NCI-H526 (cell line): ENCODE results near the gene CELF6.
"Not testable (repeated sequence)": the region's sequence is repeated elsewhere in the genome, so short reads cannot be mapped to it uniquely, and the experiment has no call there.

Experiments used
- DNase-seq, 2 experiments: peaks; one replicate each; lab custom pipeline; 2025; lab: John Stamatoyannopoulos, UW

Gene CELF6

GRCh38 chr15:72315706-72316370 lies 4.1 kb downstream of the CELF6 start:
- DNase-seq = peak in 1 of 2 experiments; percentile 27

- no peak for DNase-seq
Observed at GRCh38 chr15:72313881-72314280, 6.1 kb downstream of the CELF6 start.

- no peak for DNase-seq
Observed at GRCh38 chr15:72313448-72313840, 6.5 kb downstream of the CELF6 start.

- DNase-seq = peak; percentile 37 to 70
Observed at GRCh38 chr15:72312605-72313447, 7.1 kb downstream of the CELF6 start.

- no peak for DNase-seq
Observed at GRCh38 chr15:72307026-72307425, 12.9 kb downstream of the CELF6 start.

- DNase-seq = peak in 1 of 2 experiments; percentile 25
Observed at GRCh38 chr15:72306211-72306785, 13.7 kb downstream of the CELF6 start.

- DNase-seq = no peak
Observed at GRCh38 chr15:72304596-72304995, 15.4 kb downstream of the CELF6 start.

- no peak for DNase-seq
Observed at GRCh38 chr15:72302955-72303354, 17.0 kb downstream of the CELF6 start.

GRCh38 chr15:72289597-72290325 lies 30.2 kb downstream of the CELF6 start:
- no peak for DNase-seq

- no peak for DNase-seq
Observed at GRCh38 chr15:72288796-72289596, 31.0 kb downstream of the CELF6 start.

GRCh38 chr15:72285927-72286516 lies 33.9 kb downstream of the CELF6 start:
- peak in 1 of 2 experiments; percentile 27 for DNase-seq

GRCh38 chr15:72285402-72285801 lies 34.6 kb downstream of the CELF6 start:
- peak in 1 of 2 experiments; percentile 13 for DNase-seq

- no peak for DNase-seq
Observed at GRCh38 chr15:72284781-72285180, 35.2 kb downstream of the CELF6 start.

- no peak for DNase-seq
Observed at GRCh38 chr15:72281713-72282112, 38.2 kb downstream of the CELF6 start.

- DNase-seq = no peak
Observed at GRCh38 chr15:72280751-72281150, 39.2 kb downstream of the CELF6 start.

- no peak for DNase-seq
Observed at GRCh38 chr15:72278737-72279136, 41.2 kb downstream of the CELF6 start.

- no peak for DNase-seq
Observed at GRCh38 chr15:72276326-72276700, 43.6 kb downstream of the CELF6 start.

GRCh38 chr15:72275635-72276325 lies 44.2 kb downstream of the CELF6 start:
- not testable (repeated sequence) for DNase-seq

GRCh38 chr15:72272997-72273352 lies 47.0 kb downstream of the CELF6 start:
- no peak for DNase-seq

- peak; percentile 97 to 98 for DNase-seq
Observed at GRCh38 chr15:72272213-72272996, 47.6 kb downstream of the CELF6 start, which contains the start of gene PARP6. Gene PARP6, minus strand, starts transcription at chr15:72272554. Its CDS starts 5,077 bp downstream, at chr15:72267477.
